Central memory CD8-positive, alpha-beta T cell (primary cell): ENCODE measurements around the gene CCDC60.

ENCODE experiments used
- ATAC-seq: fragments of 150-1000 bp; cut with Tn5 transposase; replicated peaks from 2 replicates; pipeline ENCODE4 v1.10.0; 2022; ENCODE audit warnings: mild to moderate bottlenecking, moderate FRiP score, moderate number of reproducible peaks; ENCODE audit not compliant: poor library complexity, severe bottlenecking; ENCODE audit errors: extremely low read depth
- DNase-seq, 2 donors: peaks; one replicate each; pipeline ENCODE4 v3.0.0; 2021; ENCODE audit warnings: low spot score in 2 of 2
- H3K27ac Mint-ChIP-seq: one replicate; pipeline ENCODE4 v1.8.0; 2022; ENCODE audit warnings: low read depth, mild to moderate bottlenecking, moderate library complexity, mixed read lengths
- H3K27me3 Mint-ChIP-seq: one replicate; pipeline ENCODE4 v1.8.0; 2022; ENCODE audit warnings: mixed read lengths
- H3K36me3 Mint-ChIP-seq: one replicate; pipeline ENCODE4 v1.8.0; 2022; ENCODE audit warnings: mild to moderate bottlenecking, moderate library complexity, mixed read lengths; ENCODE audit not compliant: insufficient read depth
- H3K4me1 Mint-ChIP-seq: one replicate; pipeline ENCODE4 v1.8.0; 2022; ENCODE audit warnings: mixed read lengths
- H3K4me3 Mint-ChIP-seq: one replicate; pipeline ENCODE4 v1.8.0; 2022; ENCODE audit warnings: mild to moderate bottlenecking, moderate library complexity, mixed read lengths
- H3K9me3 Mint-ChIP-seq: one replicate; pipeline ENCODE4 v1.8.0; 2022; ENCODE audit warnings: mixed read lengths

Gene CCDC60

DNA sequence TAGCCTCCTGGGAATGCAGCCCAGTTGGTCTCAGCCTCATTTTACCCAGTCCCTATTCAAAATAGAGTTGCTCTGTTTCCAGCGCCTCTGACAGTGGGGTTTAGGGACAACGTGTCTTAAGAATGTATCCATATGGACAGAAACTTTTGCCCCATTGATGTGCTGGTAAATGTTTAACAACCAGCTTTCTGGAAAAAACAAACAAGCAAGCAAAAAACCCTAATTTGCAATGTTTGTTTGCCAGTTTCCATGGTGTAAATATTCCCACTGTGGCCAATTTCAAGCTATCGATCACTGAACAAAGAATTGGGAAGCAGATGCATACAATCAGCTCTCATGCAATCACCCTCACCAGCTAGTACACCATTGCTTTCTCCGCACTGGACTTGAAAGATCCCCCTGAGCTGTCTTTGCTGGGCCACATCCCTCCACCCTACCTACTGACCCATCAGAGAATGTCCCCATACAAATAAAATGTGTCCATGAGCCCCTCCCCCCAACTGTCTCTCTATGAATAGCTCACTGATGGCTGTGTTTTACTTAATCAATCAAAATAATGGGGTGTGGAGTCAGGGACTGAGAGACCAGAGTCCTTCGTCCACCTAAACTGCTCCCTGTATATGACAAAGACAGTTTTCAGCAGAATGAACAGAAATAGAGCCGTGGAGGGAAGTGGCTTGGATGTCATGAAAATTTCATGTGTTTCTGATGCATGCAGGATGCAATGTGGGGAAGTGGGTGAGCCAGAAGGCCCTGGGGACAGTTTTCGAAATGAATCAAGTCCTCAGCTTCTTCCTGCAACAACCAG, 40.8 kb downstream of the CCDC60 start:
- Mint-ChIP-seq H3K4me3 (no peak overlapping the region), H3K9me3 (no peaks in the 10 kb centered on the region), H3K4me1 (no peaks in the 10 kb centered on the region), H3K36me3 (no peaks in the 10 kb centered on the region), H3K27ac (no peak overlapping the region), H3K27me3 (peaks cover 12% of the 10 kb centered on the region)
- ATAC-seq (no peak), DNase-seq (no peak)

DNA sequence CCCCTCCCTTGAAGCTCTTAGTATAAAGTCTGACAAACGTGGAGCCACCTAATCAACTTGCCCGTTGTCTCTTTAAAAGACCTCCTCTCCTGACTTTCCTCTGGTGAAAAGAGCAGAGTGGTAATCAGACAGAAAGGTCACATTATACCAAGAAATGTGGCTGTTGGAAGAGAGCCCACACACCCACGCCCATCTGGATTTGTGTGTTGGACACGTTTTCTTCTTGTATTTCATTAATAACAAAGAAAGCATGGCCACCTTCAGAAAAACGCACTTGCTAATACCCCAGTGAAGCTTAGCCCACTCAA, 41.3 kb downstream of the CCDC60 start:
- H3K4me1 Mint-ChIP-seq: no peaks in the 10 kb centered on the region
- H3K27me3 Mint-ChIP-seq: peaks cover 12% of the 10 kb centered on the region
- H3K4me3 Mint-ChIP-seq: no peak overlapping the region
- no peaks in the 10 kb centered on the region for H3K36me3 Mint-ChIP-seq
- no peak for ATAC-seq
- H3K9me3 Mint-ChIP-seq: no peaks in the 10 kb centered on the region
- H3K27ac Mint-ChIP-seq: no peak overlapping the region
- no peak for DNase-seq

DNA sequence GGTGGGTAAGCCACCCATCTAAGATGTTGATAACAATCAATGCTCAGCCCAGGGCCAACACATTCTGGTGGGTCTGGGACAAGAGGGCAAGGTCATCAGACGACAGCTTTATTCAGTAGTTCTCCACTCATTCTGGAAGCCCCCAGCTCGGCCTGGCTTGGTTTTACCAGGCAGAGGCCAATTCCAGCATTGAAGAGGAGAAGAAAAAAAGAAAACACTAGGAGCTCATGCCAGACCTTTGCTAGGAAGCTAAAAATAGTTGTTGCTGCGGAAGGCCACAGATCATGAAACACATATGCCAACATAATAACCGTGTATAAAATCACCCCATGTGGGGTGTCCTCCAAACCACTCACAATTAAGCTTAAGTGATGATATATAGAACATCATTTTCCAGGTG, 44.4 kb downstream of the CCDC60 start:
- ATAC-seq: no peak
- DNase-seq: no peak
- no peaks in the 10 kb centered on the region for H3K4me1 Mint-ChIP-seq
- no peaks in the 10 kb centered on the region for H3K36me3 Mint-ChIP-seq
- peaks cover 12% of the 10 kb centered on the region for H3K27me3 Mint-ChIP-seq
- H3K27ac Mint-ChIP-seq: no peak overlapping the region
- peaks cover 5% of the 10 kb centered on the region for H3K9me3 Mint-ChIP-seq
- H3K4me3 Mint-ChIP-seq: no peak overlapping the region

DNA sequence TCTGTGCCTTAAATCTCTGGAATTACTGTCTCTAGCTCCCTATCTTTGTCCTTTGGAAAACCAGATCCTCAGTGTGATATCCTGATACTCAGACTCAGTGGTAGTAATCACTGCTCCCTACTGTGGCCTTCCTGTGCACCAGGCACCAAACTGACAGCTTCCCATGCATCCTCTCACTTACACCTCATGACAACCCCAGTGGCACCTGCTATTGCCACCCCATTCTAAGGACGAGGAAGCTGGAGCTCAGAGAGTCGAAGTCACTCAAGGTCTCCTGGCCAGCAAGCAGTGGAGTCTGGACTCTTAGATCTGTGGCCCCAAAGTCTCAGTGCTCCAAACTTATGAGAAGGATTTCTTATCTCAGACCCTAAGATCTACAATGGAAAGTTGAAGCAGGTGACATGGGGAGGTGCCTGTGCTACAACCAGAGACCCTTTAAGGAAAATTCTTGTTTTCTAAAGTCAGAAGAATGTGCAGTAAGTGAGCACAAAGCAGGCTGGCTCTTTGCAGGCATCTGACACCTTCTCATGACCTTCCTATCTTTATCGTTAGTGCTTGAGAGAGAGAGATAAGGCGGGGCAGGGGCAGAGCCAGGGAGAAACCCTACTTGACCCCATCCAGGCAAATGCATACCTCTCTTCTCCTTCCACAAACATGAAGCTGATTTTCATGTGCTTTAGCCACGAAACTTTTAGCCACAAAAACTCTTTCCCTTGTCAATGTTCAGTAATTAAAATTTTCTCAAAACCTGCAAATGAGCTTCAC, 47.1 kb downstream of the CCDC60 start:
- no peak for ATAC-seq
- H3K9me3 Mint-ChIP-seq: peaks cover 5% of the 10 kb centered on the region
- H3K27ac Mint-ChIP-seq: no peak overlapping the region
- H3K27me3 Mint-ChIP-seq: peaks cover 2% of the 10 kb centered on the region
- DNase-seq: no peak
- H3K36me3 Mint-ChIP-seq: peaks cover 2% of the 10 kb centered on the region
- no peaks in the 10 kb centered on the region for H3K4me1 Mint-ChIP-seq
- H3K4me3 Mint-ChIP-seq: no peak overlapping the region

DNA sequence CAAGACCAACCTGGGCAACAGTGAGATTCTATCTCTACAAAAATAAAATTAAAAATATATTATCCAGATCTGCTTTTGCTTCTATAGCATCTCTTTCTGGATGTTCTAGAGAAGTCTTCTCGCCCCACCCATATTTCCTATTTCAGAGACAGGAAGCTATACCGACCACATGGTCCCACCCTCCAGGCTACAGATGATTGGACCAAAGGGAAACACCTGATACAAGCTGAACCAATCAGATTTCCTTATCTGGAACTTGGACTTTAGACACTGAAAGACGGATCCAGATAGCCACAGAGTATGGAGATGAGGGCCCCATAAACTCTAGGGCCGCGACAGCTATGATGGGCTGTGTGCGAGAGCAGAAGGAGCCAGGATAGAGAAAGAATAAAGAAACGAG, 48.7 kb downstream of the CCDC60 start:
- H3K9me3 Mint-ChIP-seq: peaks cover 5% of the 10 kb centered on the region
- peaks cover 15% of the 10 kb centered on the region for H3K27me3 Mint-ChIP-seq
- H3K27ac Mint-ChIP-seq: no peak overlapping the region
- H3K4me1 Mint-ChIP-seq: no peaks in the 10 kb centered on the region
- no peak for DNase-seq
- H3K36me3 Mint-ChIP-seq: peaks cover 2% of the 10 kb centered on the region
- ATAC-seq: no peak
- no peak overlapping the region for H3K4me3 Mint-ChIP-seq

DNA sequence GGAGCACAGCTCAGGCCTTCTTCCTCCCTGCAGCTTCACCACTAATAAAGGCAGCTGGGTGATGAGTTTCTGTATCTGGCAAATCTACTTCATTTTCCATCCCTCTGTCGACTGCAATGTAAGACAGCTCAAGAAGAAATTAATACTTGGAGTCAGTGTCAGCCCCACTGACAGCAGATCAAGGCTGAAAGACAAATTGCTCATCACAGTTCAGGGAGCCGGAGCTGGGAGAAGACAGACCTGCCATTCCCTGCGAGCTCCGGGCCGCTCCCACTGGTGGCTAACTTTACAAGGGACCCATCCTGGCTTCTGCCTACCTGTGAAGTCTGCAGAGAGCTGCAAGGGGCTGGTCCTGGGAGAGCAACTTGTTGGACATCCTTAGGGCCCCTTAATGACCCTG, 49.8 kb downstream of the CCDC60 start:
- Mint-ChIP-seq H3K36me3 (peaks cover 2% of the 10 kb centered on the region), H3K4me1 (no peaks in the 10 kb centered on the region), H3K4me3 (no peak overlapping the region), H3K27me3 (peaks cover 24% of the 10 kb centered on the region), H3K9me3 (peaks cover 5% of the 10 kb centered on the region), H3K27ac (no peak overlapping the region)
- no peak for ATAC-seq
- DNase-seq: no peak

DNA sequence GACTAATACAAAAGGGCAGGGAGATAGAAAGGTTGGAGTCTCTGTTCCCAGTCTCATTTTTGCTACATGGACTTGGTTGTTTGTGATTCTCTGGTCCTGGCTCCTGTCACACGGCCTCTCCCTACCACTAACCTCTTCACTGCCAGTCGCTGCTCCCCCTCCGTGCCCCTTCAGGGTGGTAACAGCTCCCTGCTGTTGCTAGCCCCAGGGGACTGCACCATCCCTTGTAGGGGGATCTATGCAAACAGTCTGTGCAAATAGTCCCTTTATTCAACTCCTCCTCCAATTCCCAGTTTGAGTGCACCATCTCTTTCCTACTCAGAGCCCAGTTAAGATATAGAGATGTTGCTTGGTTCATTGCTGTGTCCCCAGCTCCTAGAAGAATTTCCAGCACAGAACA, 51.1 kb downstream of the CCDC60 start:
- peaks cover 5% of the 10 kb centered on the region for H3K9me3 Mint-ChIP-seq
- peaks cover 2% of the 10 kb centered on the region for H3K36me3 Mint-ChIP-seq
- H3K4me3 Mint-ChIP-seq: no peak overlapping the region
- no peaks in the 10 kb centered on the region for H3K4me1 Mint-ChIP-seq
- peaks cover 31% of the 10 kb centered on the region for H3K27me3 Mint-ChIP-seq
- no peak for DNase-seq
- no peak for ATAC-seq
- no peak overlapping the region for H3K27ac Mint-ChIP-seq

DNA sequence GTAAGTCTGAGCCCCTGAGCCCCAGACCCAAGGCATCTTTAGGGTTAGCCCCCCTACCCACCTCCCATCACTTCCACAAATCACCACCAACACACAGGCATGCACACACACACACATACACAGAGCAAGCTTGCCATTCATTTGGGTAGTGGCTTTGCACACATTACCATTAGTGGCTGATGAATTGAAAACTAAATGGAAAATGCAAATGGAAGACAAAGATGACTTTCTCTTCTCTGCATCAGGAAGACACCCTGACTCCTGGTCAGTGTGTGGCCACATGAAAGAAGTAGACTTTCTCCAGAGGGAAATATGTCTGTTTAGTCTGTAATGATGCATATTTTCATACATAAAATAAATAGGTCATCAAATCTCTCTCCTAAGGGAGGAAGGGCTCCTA, 55.2 kb downstream of the CCDC60 start:
- no peak overlapping the region for H3K27ac Mint-ChIP-seq
- H3K4me3 Mint-ChIP-seq: no peak overlapping the region
- peaks cover 37% of the 10 kb centered on the region for H3K27me3 Mint-ChIP-seq
- ATAC-seq (no peak), DNase-seq (no peak)
- no peaks in the 10 kb centered on the region for H3K9me3 Mint-ChIP-seq
- H3K36me3 Mint-ChIP-seq: peaks cover 2% of the 10 kb centered on the region
- H3K4me1 Mint-ChIP-seq: no peaks in the 10 kb centered on the region

DNA sequence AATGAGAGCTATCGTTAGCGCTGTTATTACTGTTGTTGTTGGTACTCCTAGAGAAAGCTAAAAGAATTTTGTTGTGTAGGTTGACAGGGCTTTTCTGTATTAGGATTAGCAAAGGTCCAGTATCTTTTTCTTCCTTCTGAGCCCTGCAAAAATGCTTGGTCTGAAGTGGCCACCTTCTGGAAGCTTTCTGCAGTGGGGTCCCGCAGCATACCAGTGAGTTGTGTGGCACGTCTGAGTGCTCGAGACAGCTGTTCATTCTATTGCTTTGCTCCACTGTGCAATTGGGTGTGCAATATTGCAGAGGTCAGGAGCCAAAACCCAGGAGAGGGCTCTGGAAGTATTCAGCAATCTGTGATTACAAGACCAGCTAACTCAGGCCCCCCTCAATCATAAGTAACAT, 57.1 kb downstream of the CCDC60 start:
- Mint-ChIP-seq H3K9me3 (no peaks in the 10 kb centered on the region), H3K27ac (no peak overlapping the region), H3K27me3 (peaks cover 44% of the 10 kb centered on the region), H3K4me1 (no peaks in the 10 kb centered on the region), H3K4me3 (no peak overlapping the region), H3K36me3 (no peaks in the 10 kb centered on the region)
- no peak for ATAC-seq
- no peak for DNase-seq

DNA sequence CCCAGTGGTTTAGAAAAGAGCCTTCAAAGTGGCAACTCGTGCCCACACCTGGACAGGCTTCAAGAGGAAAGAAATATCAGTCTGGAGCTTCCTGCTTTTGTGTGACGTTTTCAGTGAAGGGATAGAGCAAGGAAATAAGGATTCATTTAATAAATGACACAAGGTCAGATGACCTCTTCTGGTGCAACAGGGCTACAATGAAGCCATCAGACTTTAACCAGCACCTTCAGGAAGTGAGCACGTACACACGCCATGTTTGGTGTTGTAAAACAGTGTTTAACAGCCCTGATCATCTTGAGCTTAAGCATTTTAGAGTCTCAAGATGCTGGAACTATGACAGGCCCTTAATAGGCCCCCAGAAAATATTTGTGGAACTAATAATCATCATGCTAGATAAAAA, 59.1 kb downstream of the CCDC60 start:
- no peak overlapping the region for H3K27ac Mint-ChIP-seq
- no peaks in the 10 kb centered on the region for H3K36me3 Mint-ChIP-seq
- no peaks in the 10 kb centered on the region for H3K9me3 Mint-ChIP-seq
- peaks cover 29% of the 10 kb centered on the region for H3K27me3 Mint-ChIP-seq
- DNase-seq (no peak), ATAC-seq (no peak)
- H3K4me1 Mint-ChIP-seq: no peaks in the 10 kb centered on the region
- no peak overlapping the region for H3K4me3 Mint-ChIP-seq

DNA sequence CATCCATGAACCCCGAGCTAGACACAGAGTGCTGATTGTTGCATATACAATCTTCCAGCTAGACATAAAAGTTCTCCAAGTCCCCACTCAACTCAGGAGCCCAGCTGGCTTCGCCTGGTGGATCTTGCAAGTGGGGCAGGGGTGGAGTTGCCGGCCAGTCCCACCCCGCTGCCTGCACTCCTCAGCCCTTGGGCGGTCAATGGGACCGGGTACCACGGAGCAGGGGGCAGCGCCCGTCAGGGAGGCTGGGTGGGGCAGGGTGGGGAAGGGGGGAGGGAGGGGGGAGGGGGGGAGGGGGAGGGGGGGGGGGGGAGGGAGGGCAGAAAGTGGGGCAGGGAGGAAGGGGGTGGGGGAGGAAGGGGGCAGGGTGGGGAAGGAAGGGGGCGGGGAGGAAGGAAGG, 63.0 kb downstream of the CCDC60 start:
- no peak for ATAC-seq
- Mint-ChIP-seq H3K27me3 (peaks cover 28% of the 10 kb centered on the region), H3K9me3 (no peaks in the 10 kb centered on the region), H3K36me3 (no peaks in the 10 kb centered on the region), H3K4me1 (no peaks in the 10 kb centered on the region), H3K4me3 (no peak overlapping the region), H3K27ac (no peak overlapping the region)
- DNase-seq: no peak

DNA sequence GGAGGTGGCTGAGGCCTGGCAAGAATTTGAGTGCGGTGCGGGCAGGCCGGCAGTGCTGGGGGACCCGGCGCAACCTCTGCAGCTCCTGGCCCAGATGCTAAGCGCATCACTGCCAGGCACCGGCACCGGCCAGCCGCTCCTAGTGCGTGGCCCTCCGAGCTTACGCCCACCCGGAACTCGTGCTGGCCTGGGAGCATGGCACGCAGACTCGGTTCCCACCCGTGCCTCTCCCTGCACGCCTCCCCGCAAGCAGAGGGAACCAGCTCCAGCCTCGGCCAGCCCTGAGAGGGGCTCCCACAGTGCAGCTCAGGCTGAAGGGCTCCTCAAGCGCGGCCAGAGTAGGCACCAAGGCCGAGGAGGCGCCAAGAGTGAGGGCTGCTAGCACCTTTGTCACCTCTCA, 63.7 kb downstream of the CCDC60 start:
- no peak for DNase-seq
- no peaks in the 10 kb centered on the region for H3K36me3 Mint-ChIP-seq
- H3K27me3 Mint-ChIP-seq: peaks cover 35% of the 10 kb centered on the region
- H3K4me1 Mint-ChIP-seq: no peaks in the 10 kb centered on the region
- H3K9me3 Mint-ChIP-seq: no peaks in the 10 kb centered on the region
- no peak for ATAC-seq
- no peak overlapping the region for H3K4me3 Mint-ChIP-seq
- no peak overlapping the region for H3K27ac Mint-ChIP-seq

DNA sequence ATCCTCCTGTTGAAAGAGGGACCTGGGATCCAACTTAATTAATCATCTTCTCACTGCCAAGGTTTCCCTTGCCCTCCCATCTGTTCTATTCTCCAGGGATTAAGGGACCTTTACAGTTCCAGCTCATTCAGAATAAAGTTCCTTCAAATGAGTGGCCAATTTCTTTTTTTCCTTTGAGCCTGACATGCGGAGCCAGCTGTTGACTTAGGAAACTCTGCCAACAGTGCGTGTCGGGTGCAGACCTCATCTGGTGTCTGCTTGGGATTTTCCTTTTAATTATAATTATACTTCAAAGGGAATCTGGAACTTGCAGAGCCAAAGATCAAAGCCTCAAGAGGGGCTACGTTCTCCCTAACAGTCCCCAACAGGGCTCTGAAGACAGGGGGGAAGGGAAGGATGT, 64.8 kb downstream of the CCDC60 start:
- Mint-ChIP-seq H3K27ac (no peak overlapping the region), H3K27me3 (peaks cover 41% of the 10 kb centered on the region), H3K36me3 (no peaks in the 10 kb centered on the region), H3K4me1 (no peaks in the 10 kb centered on the region), H3K4me3 (no peak overlapping the region), H3K9me3 (no peaks in the 10 kb centered on the region)
- ATAC-seq (no peak), DNase-seq (no peak)
